Prostate gland (tissue), 2 donors: ENCODE results near the gene DNAJC30.

Experiments
- CTCF ChIP-seq, 4 experiments: fragments of 200-600 bp in 2 of 4; fragments of 450-650 bp in 2 of 4; sonication (generic) in 2 of 4; IDR thresholded peaks; 1 replicate in 3 of 4; 2 replicates in 1 of 4; pipeline ENCODE4 v1.5.1; 2016 to 2019; ENCODE audit warnings: antibody characterized with exemption in 4 of 4, mild to moderate bottlenecking in 2 of 4, moderate library complexity in 2 of 4
- POLR2A ChIP-seq: fragments of 450-650 bp; IDR thresholded peaks from one replicate; pipeline ENCODE4 v1.6.1; 2016; ENCODE audit warnings: antibody characterized with exemption, mild to moderate bottlenecking
- POLR2AphosphoS5 ChIP-seq: sonication (generic); formaldehyde crosslinking; IDR thresholded peaks from one replicate; pipeline ENCODE4 v1.6.1; 2017; ENCODE audit warnings: antibody characterized with exemption

- TF ChIP-seq POLR2A (peak; percentile 26), CTCF (IDR thresholded peaks at IDR 0.05) (no peak), POLR2AphosphoS5 (peak; percentile 49)
Observed at GRCh38 chr7:73707045-73707631, 23.9 kb upstream of the DNAJC30 start.
